Right lung (tissue), 5 donors: Measurements from ENCODE around the gene RAPGEF6. TPM values are rescaled to one million over a fixed set of nuclear protein-coding genes. Genes with fewer than 3 reads are reported as not detected.
"Not testable (repeated sequence)": the region's sequence is repeated elsewhere in the genome, so short reads cannot be mapped to it uniquely, and the experiment has no call there.

Experiments
- DNase-seq, 2 donors: peaks; one replicate each; pipeline ENCODE4 v3.0.0-alpha.2; 2013
- polyA plus RNA-seq, 5 donors: library from polyadenylated mRNA; unstranded; fragments of 120-200 nt; gene quantifications; one replicate each; pipeline versions ENCODE4 v1.2.1 to v1.2.3, GENCODE V29; 2013; ENCODE audit warnings: inconsistent platforms in 1 of 5, low replicate concordance in 1 of 5; ENCODE audit not compliant: insufficient read length in 5 of 5, insufficient read depth in 1 of 5

The RAPGEF6 gene
- polyA plus RNA-seq, 5 donors: 11.7 to 22.0 (median 20.8) TPM

DNA sequence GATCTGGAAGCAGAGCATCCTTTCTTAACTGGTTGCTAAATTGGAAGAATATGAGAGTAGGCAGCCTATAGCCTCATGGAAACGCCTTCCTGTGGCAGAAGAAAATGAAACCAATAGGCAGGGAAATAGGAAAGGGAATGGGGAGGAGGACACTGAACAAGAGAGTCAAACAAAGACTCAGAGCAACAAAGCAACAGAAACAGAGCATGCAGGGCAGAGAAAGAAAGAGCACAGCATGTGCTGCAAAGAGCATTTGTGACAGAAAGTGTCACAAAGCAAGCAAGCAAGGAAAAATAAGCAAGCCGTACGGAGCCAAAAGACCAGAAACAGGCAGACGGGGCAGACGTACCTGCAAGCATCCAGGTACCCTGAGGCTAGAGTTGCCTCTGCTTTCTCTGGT lies 123.1 kb downstream of the RAPGEF6 start:
- DNase-seq: no peak

DNA sequence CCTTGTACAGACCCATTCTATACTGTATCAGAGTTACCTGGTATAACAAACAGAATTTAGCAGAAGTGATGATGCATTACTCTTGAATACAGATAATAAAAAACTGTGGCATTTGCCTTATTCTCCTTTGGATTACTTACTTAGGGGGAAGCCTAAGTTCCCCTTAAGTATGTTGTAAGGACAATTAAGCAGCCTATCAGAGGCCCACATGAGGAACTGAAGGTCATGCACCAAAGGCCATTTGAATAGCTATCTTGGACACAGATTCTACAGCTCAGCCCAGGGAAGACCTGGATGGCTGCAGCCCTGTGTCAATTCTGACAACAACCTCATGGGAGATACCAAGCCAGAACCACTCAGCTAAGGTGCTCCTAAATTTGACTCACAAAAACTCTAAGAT lies 125.2 kb downstream of the RAPGEF6 start:
- no peak for DNase-seq

DNA sequence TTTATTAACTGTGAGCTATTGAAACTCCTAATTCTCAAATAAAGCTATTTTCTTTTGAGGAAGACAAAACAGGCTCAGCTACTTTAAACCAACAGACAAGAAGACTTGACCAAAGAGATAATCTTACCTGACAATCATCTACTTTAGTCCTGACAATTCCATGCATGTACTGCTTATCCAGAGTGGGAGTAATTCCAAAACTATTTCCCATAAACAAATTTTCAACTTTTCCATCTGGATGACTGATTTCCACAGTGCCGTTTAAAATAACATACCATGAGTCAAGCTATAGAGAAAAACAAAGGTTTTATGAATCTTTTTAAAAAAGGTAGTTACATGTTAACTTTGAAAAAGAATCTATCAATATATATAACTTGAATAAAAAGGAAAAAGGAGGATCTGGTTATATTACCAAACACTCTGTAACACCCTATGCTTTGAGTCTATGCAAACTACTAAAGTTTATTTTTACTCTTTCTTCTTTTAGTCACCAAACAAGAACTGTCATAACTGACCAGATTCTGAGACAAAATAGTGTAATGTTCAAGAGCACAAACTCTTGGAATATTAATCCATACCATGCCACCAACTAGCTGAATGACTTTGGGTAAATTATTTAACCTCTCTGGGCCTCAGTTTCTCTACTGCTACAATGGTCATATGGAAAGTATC lies 129.7 kb downstream of the RAPGEF6 start:
- DNase-seq: no peak

DNA sequence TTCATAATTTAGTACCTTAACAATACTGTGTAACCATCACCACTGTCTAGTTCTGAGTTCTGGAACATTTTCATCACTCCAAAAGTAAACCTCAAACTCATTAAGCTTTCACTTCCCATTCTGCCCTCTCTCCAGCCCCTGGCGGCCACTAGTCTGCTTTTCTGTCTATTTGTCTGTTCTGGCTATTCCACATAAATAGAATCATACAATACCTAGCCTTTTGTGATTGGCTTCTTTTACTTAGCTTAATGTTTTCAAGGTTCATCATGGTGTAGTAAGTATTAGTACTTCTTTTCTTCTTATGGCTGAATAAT lies 138.7 kb downstream of the RAPGEF6 start:
- no peak for DNase-seq

DNA sequence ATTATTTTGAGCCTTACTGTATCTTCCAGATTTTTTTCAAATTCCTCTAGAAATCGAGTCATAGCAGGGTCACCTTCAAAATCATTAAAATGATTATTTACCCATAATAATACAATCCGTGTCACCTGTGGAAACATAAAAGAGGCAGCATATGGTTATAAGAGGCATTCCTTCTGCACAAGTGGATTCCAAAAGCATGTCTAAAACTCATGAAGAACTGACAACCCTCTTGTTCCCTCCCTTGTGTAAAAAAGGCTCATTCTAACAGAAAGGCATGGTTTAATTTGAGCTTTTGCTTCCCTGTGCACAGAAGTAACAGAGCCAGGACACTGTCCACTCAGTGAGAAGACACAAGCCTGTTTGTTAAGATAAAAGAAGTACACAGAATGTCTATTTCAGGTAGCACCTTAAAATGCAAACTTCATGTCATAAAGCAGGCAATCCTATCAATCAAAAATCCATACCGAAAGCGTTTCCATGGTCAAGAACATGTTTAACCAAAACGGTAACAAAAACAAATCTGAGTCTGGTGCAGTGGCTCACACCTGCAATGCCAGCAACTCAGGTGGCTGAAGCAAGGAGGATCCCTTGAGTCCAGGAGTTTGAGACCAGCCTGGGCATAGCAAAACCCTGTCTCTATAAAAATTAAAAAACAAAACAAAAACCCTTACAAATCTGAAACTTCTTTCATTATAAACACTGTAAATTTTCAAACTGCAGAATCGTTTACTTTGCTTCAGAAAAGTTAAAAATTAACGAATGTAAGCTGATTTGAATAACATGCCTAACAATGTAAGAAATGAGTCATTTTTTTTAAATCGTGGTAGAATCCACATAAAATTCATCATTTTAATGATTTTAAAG lies 139.3 kb downstream of the RAPGEF6 start:
- no peak for DNase-seq

DNA sequence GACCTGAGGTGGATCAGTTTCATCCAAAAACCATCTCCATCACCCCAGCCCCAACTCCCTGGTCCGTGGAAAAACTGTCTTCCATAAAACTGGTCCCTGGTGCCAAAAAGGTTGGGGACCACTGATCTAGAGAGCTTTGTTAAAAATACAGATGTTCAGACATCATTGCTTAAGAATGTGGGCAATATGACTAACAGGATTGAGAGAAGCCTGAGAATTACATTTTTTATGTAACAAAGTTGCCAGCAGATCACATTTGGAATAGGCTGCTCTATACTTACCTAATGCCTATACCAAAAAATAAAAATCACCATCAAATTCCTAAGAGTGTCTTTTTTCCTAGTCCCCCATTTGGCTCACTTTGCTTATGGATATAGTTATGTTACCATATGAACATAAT lies 143.3 kb downstream of the RAPGEF6 start:
- DNase-seq: no peak

DNA sequence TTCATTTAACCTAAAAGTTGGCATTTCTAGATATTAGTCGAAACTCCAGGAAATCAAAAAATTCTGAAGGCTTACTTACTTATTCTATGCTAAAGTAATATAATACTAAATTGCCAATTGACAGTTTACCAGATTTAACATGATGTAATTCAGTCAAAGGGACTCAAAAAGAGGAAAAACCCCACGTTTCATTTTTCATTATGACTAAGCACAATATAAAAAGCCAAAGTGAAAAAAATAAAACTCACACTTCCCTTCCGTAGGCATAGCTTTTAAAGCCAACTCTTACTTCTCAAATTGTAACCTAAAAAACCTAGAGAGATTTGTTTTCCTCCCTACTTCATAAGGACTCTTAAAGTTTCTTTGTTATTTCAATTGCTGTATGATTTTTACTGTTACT lies 146.6 kb downstream of the RAPGEF6 start:
- no peak for DNase-seq

DNA sequence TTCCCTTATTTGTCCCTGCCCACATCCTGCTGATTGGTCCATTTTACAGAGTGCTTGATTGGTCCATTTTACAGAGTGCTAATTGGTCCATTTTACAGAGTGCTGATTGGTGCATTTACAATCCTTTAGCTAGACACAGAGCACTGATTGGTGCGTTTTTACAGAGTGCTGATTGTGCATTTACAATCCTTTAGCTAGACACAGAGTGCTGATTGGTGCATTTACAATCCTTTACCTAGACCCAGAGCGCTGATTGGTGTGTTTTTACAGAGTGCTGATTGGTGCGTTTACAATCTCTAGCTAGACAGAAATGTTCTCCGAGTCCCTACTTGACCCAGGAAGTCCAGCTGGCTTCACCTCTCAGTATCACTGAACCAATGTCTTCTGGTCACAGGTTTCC lies 147.7 kb downstream of the RAPGEF6 start:
- DNase-seq: not testable (repeated sequence)

DNA sequence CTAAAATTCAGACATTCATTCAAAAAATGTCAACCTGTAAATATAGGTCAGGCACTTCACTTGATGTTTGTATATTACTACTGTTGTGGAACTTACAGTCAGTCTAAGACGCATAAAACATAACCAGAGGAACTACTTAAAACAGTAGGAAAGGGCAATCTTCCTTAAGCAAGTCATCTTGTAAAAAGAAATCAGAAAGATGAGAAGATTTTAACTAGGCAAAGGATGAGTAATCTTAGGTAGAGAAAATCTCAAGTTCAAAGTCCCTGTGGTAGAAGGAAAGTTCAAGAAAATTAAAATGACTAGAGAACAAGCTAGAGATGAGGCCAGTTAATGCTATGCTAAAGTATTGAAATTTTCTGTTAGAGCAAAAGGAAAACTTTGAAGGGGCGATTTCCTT lies 152.4 kb downstream of the RAPGEF6 start:
- no peak for DNase-seq

DNA sequence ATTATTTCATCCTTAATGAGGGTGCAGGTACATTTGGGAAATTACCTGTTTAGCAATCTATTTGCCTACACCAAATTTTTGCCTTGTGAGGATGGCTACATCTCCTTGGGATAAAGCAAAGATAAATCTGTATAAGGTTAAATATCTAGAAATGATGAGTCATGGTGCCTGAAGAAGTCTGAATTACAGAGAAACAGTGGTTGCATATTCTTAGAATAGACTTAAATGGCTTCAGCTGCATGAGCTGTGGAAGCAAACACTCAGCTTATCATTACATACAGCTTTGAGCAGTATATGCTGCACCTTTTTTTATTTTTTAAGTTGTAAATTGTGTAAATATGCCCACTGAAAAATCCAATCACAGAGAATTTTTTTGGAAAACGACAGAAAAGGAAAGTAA lies 153.5 kb downstream of the RAPGEF6 start:
- no peak for DNase-seq

DNA sequence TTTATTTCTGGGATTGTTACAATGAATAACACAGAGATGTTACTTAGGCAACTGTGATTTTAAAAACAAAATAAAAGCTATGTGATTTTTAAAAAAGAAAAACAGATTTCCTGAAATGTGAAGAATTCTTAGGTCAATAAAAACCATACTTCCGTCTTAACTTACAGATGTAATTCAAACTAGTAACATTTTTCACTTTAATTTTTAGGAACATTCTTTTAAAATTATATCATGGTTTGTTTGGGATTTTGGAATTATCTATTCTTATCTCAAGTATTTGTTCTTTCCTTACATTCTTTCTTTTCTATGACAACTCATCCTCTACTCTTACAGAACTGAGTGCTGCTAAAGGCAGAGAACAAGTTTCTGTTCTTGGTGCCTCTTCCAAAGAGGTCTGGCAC lies 159.5 kb downstream of the RAPGEF6 start:
- no peak for DNase-seq

DNA sequence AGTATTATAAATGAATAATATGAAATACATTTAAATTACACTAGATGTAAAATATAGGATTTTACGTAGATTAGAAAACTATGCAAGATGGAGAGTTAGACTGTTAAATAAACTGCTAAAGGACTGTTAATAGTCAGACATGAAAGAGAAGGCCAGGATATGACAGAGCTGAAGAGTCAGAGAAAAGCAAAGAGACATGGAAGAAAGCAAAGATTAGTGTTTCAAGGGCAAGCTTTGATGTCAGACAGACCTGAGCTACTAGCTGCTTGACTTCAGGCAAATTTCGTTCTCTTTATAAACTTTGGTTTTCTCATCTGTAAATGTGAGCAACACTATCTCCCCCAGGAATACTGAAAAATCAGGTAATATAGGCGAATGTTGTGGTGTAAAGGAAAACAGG lies 161.3 kb downstream of the RAPGEF6 start:
- no peak for DNase-seq

DNA sequence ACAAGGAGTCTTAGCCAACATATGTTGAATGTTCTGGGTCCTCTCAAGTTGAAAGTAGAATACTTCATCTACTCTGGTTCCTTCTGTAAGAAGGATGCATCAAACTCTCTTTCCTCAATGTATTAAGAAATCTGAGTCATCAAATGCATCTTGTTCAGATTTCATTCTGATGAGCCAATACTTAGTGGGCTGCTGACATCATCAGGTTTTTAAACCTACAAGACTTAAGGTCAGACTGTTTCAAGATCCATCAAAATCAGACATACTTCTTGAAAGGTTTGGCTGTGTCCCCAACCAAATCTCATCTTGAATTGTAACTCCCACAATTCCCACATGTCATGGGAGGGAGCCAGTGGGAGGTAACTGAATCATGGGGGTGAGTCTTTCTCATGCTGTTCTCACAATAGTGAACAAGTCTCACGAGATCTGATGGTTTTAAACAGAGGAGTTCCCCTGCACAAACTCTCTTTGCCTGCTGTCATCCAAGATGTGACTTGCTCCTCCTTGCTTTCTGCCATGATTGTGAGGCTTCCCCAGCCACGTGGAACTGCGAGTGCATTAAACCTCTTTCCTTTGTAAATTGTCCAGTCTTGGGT lies 168.8 kb downstream of the RAPGEF6 start:
- DNase-seq: no peak

DNA sequence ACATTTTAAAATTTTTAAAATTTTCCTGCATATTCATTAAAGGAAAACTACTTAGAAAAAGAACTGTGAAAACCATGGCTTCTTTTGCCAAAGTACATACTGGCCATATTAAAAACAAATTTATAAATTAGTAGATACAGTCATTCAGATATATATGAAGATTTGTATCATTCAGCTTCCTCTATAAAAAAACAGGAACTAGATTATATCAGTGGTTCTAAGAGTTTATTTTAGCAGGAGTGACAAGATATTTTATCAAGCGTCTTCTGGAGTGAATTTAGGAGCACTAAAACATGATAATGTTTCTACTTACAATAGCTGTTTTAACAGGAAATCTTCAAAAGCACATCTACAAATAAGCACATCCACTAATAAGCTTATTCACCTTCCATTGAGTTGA lies 171.4 kb downstream of the RAPGEF6 start:
- DNase-seq: no peak

DNA sequence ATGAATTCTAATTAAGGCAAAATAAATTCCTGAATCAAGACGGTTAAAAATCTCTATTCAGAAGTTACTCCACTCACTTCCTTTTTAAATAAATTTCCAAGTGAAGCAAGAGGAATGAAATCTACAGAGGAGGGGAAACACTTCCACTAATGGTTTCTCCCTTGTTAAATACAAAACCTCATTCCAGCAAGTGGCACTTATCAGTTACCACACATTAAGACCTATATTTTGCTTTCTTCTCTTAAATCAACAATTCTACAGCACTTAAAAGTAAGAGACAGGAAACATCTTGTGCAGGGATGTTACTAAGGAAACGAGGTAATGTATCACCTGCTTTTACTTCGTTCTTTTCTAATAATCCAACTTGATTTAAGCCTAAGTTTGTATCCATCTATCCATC lies 172.6 kb downstream of the RAPGEF6 start:
- DNase-seq: no peak

DNA sequence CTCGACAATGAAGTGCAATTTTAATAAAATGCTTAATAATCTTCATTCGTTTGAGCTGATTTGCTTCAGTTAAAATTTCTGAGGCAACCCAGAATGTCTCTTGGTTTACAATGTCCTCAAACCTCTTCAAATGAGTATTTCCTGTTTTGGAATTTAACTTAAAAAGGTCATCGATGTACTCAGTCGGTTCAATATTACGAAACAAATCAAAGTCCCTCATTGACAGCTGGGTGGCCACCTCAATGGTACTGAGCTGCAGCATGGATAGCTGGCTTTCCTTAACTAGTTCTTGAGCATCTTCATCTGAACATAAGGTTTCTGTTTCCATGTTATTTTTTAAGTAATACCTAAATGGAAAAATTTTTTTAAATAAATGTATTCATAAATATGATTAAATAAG lies 173.3 kb downstream of the RAPGEF6 start:
- no peak for DNase-seq

DNA sequence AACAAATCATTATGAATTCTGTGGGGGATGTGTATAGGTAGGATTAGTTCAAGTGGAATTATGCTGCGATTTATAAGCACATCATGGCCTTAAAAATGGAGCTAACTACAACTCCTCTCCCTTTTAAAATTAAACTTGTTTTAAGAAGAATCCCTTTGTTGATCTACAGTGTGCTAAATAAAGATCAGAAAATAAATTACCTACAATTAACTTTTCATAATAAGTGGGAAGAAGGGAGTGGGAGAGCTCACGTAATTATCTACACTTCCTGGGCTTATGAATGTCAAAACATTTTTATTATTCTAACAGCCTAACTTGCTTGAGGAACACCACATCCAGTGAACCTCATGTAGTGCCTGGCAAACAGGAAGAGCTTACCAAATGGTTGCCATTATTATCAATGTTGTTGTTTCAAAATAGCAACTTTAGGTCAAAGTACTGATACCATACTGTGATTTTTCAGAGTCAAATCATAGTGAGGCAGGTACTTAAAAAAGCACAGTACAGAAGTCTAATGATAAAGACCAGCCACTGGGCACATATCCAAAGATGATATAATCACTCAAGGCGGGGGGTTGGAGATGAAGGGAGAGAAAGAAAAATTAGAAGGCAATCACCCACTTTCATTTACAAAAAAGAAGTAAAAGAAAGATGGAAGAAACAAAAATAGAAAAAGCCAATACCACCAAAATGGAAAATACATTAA lies 174.0 kb downstream of the RAPGEF6 start:
- DNase-seq: no peak

DNA sequence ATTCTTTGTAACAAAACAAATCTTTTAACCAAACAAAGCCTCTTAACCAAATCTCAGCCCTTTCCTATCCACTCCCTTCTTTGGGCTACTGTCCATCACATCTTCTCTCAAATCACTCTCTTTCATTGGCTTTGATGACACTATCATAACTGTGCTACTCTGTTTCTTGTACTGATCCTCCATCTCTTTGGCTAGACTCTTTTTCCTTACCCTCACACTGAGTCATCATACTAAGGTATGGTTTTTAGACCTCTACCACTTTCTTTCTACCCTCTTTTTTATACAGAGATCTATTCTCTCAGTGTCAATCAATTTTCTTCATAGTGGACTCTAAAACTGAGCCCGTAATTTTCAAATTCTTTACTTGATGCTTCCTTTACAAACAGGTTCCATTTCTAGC lies 174.9 kb downstream of the RAPGEF6 start:
- no peak for DNase-seq

DNA sequence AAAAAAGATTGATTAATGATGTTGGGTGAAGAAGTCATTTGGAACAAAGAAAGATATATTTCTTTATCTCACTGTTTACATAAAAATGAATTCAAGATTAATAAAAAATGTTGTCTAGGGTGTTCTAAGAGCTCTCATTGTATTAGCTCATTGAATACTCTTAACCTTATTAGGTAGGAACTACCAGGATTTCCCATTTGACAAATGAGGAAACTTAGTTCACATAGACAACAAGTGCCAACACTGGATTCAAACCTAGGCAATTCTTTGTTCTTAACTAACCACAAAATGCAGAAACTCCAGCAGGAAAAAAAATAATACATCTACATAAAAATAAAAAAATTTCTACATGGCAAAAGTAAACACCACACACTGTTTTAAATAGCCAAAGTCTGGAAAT lies 175.8 kb downstream of the RAPGEF6 start:
- DNase-seq: no peak

DNA sequence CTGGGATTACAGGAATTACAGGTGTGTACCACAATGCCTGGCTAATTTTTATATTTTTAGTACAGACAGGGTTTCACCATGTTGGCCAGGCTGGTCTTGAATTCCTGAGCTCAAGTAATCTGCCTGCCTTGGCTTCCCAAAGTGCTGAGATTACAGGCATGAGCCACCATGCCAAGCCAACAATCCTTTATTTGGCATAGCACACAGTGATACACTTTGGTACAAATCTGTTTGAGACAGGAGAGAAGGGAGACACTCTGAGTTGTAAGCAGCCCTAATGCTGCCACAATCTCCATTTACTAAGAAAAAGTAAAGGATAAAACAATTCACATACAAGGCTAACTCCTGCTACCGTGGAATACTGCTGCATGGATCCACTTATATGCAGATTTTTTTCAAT lies 177.8 kb downstream of the RAPGEF6 start:
- DNase-seq: no peak

DNA sequence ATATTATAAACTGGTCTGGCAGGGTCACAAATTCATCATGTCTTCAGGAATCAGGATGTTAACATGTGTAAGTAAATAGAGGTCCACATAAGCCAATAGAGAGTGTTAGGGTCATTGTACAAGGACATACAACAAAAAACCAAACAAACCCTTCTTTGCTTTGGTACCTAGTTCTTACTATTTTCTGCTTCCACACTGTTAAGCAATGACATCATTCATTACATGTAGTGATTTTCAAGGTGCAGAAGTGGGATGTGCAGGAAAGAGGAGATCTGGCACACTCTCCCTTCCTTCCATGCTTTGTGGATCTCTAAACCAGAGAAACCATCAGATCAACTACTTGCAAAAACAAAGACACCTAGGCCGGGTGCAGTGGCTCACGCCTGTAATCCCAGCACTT lies 184.1 kb downstream of the RAPGEF6 start:
- no peak for DNase-seq

DNA sequence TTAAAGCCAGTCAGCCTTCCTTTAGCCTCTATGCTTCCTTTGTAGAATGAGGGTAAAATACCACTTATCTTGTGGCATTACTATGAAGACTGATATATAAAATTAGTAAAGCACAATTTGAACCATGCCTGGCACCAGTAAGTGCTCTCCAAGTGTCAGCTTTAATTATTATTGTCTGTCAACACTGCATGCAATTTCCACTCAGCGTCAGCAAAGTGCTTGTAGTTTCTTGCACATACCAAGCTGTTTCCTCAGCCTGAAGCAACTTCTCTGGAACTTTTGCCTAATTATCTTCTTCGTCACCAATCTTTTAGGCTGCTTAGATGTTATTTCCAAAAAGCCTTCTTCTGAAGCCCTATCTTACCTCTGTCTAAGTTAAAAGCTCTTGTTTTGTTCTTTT lies 193.8 kb downstream of the RAPGEF6 start:
- DNase-seq: no peak

DNA sequence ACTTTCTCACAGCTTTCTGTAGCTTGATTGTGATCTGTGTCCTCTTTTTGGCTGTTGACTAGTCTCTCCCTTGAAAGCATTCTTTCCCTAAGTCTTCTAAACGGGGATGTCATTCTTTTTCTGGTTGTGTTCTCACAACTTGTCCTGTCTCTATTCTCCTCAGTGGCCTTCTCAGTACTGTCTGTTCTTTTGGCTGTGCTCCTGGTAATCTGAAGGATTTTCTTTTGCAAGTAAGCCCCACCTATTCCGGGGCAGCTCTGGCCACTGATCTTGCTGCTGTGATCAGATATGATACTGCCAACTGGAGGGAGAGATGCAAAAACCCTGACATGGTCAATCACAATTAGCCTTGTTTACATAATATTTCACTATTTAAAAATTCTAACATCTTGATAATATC lies 198.9 kb downstream of the RAPGEF6 start:
- no peak for DNase-seq
